GM23338 (cell line): Measurements from ENCODE around the gene ADAMTS14. TPM values are rescaled to one million over a fixed set of nuclear protein-coding genes. Genes with fewer than 3 reads are reported as not detected.

Experiments used
- ATAC-seq: fragments of 200-7000 bp; cut with Tn5 transposase; 3 replicates; pipeline ENCODE4 v1.9.1; 2020
- DNase-seq: peaks from one replicate; pipeline ENCODE4 v3.0.0-alpha.2; 2015; ENCODE audit warnings: low spot score
- H2AFZ ChIP-seq: fragments of 200-600 bp; sonication (generic); 2 replicates; pipeline ENCODE4 v1.8.0; 2016; ENCODE audit warnings: antibody characterized with exemption, mild to moderate bottlenecking, moderate library complexity
- H3F3A ChIP-seq: fragments of 200-600 bp; sonication (generic); replicated peaks from 2 replicates; pipeline ENCODE4 v1.8.0; 2017; ENCODE audit warnings: antibody characterized with exemption, mixed run types, low read depth
- H3K27ac ChIP-seq: fragments of 200-600 bp; sonication (generic); 2 replicates; pipeline ENCODE4 v1.6.1; 2016; ENCODE audit warnings: low read depth
- H3K27me3 ChIP-seq: fragments of 200-600 bp; sonication (generic); 2 replicates; pipeline ENCODE4 v1.8.0; 2016; ENCODE audit warnings: mild to moderate bottlenecking, mixed run types, moderate library complexity; ENCODE audit not compliant: insufficient read depth
- H3K36me3 ChIP-seq: fragments of 200-600 bp; sonication (generic); 2 replicates; pipeline ENCODE4 v1.8.0; 2016; ENCODE audit warnings: mild to moderate bottlenecking; ENCODE audit not compliant: insufficient read depth
- H3K4me1 ChIP-seq: fragments of 200-600 bp; sonication (generic); 2 replicates; pipeline ENCODE4 v1.8.0; 2016; ENCODE audit warnings: mild to moderate bottlenecking, moderate library complexity; ENCODE audit not compliant: insufficient read depth
- H3K4me2 ChIP-seq: fragments of 200-600 bp; sonication (generic); 2 replicates; pipeline ENCODE4 v1.7.1; 2017; ENCODE audit warnings: mixed run types
- H3K4me3 ChIP-seq: fragments of 200-600 bp; sonication (generic); 2 replicates; pipeline ENCODE4 v1.6.1; 2016; ENCODE audit warnings: mixed run types
- H3K79me2 ChIP-seq: fragments of 200-600 bp; sonication (generic); replicated peaks from 2 replicates; pipeline ENCODE4 v1.8.0; 2017; ENCODE audit warnings: mild to moderate bottlenecking; ENCODE audit not compliant: insufficient read depth
- H3K9me2 ChIP-seq: fragments of 200-600 bp; sonication (generic); 2 replicates; pipeline ENCODE4 v1.8.0; 2017; ENCODE audit not compliant: insufficient read depth
- H4K20me1 ChIP-seq: fragments of 200-600 bp; sonication (generic); replicated peaks from 2 replicates; pipeline ENCODE4 v1.8.0; 2017; ENCODE audit warnings: mild to moderate bottlenecking; ENCODE audit not compliant: insufficient read depth
- H3K27ac Mint-ChIP-seq: 2 replicates; pipeline ENCODE4 v1.8.0; 2020; ENCODE audit warnings: inconsistent platforms, mild to moderate bottlenecking, moderate library complexity, mixed read lengths
- H3K27me3 Mint-ChIP-seq: 3 replicates; pipeline ENCODE4 v1.8.0; 2022; ENCODE audit warnings: low read depth, mild to moderate bottlenecking, moderate library complexity, mixed read lengths, inconsistent platforms; ENCODE audit not compliant: insufficient read depth, poor library complexity
- H3K36me3 Mint-ChIP-seq: 3 replicates; pipeline ENCODE4 v1.8.0; 2021; ENCODE audit warnings: low read depth, mild to moderate bottlenecking, inconsistent platforms, moderate library complexity, mixed read lengths
- H3K4me1 Mint-ChIP-seq: 3 replicates; pipeline ENCODE4 v1.8.0; 2020; ENCODE audit warnings: mild to moderate bottlenecking, inconsistent platforms, mixed read lengths
- H3K4me3 Mint-ChIP-seq: 3 replicates; pipeline ENCODE4 v1.8.0; 2021; ENCODE audit warnings: moderate library complexity, mild to moderate bottlenecking, inconsistent platforms, mixed read lengths
- H3K9me3 Mint-ChIP-seq: 3 replicates; pipeline ENCODE4 v1.8.0; 2020; ENCODE audit warnings: moderate library complexity, mild to moderate bottlenecking, inconsistent platforms, mixed read lengths
- EZH2 ChIP-seq: fragments of 200-600 bp; sonication (generic); IDR thresholded peaks from one replicate; pipeline ENCODE4 v1.8.0; 2017; ENCODE audit warnings: antibody characterized with exemption, mild to moderate bottlenecking, low read depth; ENCODE audit not compliant: unreplicated experiment
- EZH2phosphoT487 ChIP-seq: fragments of 200-600 bp; sonication (generic); IDR thresholded peaks from one replicate; pipeline ENCODE4 v1.8.1; 2018; ENCODE audit warnings: antibody characterized with exemption; ENCODE audit not compliant: unreplicated experiment
- JUNB ChIP-seq: IDR thresholded peaks from one replicate; pipeline ENCODE4 v1.6.1; 2016; ENCODE audit warnings: antibody characterized with exemption; ENCODE audit not compliant: unreplicated experiment
- NANOG ChIP-seq: IDR thresholded peaks from 2 replicates; pipeline ENCODE4 v1.6.1; 2016; ENCODE audit warnings: antibody characterized with exemption, borderline replicate concordance
- POLR2AphosphoS5 ChIP-seq: IDR thresholded peaks from 2 replicates; pipeline ENCODE4 v1.6.1; 2016; ENCODE audit warnings: antibody characterized with exemption, low read depth
- STAT1 ChIP-seq: IDR thresholded peaks from one replicate; pipeline ENCODE4 v1.6.1; 2016; ENCODE audit warnings: antibody characterized with exemption; ENCODE audit not compliant: unreplicated experiment
- ZNF114 ChIP-seq: fragments of 250-450 bp; sonication (Bioruptor Pico); IDR thresholded peaks from 2 replicates; pipeline ENCODE4 v1.5.0; 2020; ENCODE audit warnings: mild to moderate bottlenecking, moderate library complexity
- polyA plus RNA-seq: library from polyadenylated mRNA; unstranded; fragments of >200 nt; fragmentation: Nextera tagmentation; extraction: Ambion mirVana; gene quantifications from 2 replicates; pipeline ENCODE4 v1.2.1, GENCODE V29; 2016
- total RNA-seq: library from RNA; depleted of rRNA; stranded (reverse); fragments of >200 nt; shearing (Covaris generic); gene quantifications from 2 replicates; pipeline ENCODE4 v1.2.3, GENCODE V29; 2014
- TF ChIP-seq, protein P1 (sequence below): IDR thresholded peaks from 2 replicates; pipeline ENCODE4 v1.6.1; 2016; ENCODE audit warnings: antibody characterized with exemption
- TF ChIP-seq, protein P2 (sequence below): IDR thresholded peaks from one replicate; pipeline ENCODE4 v1.6.1; 2018; ENCODE audit warnings: antibody characterized with exemption; ENCODE audit not compliant: unreplicated experiment
- TF ChIP-seq, protein P3 (sequence below): fragments of 250-450 bp; sonication (Bioruptor Pico); IDR thresholded peaks from 2 replicates; pipeline ENCODE4 v1.5.0; 2020; ENCODE audit warnings: mild to moderate bottlenecking, moderate library complexity

The ADAMTS14 gene
- total and polyA plus RNA-seq, 2 experiments from 2014 or later, result 1.9 to 2.1 TPM

DNA sequence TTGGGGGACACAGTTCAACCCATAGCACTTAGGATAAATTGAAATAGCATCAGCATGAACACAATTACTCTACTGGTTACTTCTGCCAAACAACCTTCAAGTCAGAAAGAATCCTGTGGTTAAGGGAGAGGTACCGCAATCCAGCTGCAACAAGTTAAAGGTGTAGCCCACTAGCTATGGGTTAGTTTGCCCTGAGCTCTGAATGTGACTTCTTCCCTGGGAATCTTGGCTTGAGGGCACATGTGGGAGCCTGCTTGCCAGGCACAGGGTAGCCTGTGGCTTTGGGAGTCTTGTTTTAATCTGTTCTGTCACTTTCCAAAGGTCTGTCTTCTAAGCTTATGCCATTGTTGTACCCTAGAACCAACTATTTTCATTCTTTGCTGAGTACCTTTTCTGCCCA, 134.5 kb downstream of the ADAMTS14 start:
- Histone ChIP-seq H3K9me2 (peaks cover 15% of the 10 kb centered on the region), H4K20me1 (no peaks in the 10 kb centered on the region), H3K27ac (no peak overlapping the region), H3K27me3 (no peaks in the 10 kb centered on the region), H2AFZ (no peak overlapping the region), H3K36me3 (no peaks in the 10 kb centered on the region), H3K79me2 (no peaks in the 10 kb centered on the region), H3K4me2 (peak overlapping the region; percentile 49; the same call in 1 of the 2 replicates), H3F3A (no peaks in the 10 kb centered on the region), H3K4me3 (no peak overlapping the region), H3K4me1 (peaks cover 13% of the 10 kb centered on the region)
- ATAC-seq (no peak), DNase-seq (no peak)
- Mint-ChIP-seq H3K27ac (no peak overlapping the region), H3K27me3 (peaks cover 9% of the 10 kb centered on the region), H3K4me1 (peaks cover 15% of the 10 kb centered on the region), H3K36me3 (no peaks in the 10 kb centered on the region), H3K9me3 (no peaks in the 10 kb centered on the region), H3K4me3 (no peak overlapping the region)
- no peak for TF ChIP-seq POLR2AphosphoS5
- TF ChIP-seq, protein P1, sequence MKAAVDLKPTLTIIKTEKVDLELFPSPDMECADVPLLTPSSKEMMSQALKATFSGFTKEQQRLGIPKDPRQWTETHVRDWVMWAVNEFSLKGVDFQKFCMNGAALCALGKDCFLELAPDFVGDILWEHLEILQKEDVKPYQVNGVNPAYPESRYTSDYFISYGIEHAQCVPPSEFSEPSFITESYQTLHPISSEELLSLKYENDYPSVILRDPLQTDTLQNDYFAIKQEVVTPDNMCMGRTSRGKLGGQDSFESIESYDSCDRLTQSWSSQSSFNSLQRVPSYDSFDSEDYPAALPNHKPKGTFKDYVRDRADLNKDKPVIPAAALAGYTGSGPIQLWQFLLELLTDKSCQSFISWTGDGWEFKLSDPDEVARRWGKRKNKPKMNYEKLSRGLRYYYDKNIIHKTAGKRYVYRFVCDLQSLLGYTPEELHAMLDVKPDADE, result no peak

DNA sequence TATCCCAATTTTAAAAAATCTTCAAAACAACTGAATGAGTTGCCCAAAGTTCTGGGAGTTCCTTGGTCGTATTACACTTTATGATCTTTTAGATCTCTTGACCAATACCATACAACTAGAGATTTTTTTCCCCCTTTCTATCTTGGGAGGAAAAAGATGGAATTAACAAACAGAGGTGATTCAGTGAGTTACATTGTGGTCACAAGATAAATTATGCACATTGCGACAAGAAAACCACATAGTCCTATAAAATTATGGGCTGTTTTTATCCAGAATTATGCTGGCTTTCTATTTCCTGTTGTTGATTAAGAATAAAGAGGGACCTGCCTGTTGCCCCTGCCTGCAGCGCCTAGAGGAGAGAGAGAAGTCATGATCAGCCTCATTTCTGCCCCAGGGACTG, 135.2 kb downstream of the ADAMTS14 start:
- Histone ChIP-seq H3K36me3 (no peaks in the 10 kb centered on the region), H3K79me2 (no peaks in the 10 kb centered on the region), H3K4me3 (no peak overlapping the region), H4K20me1 (no peaks in the 10 kb centered on the region), H3F3A (no peaks in the 10 kb centered on the region), H2AFZ (no peak overlapping the region), H3K27ac (no peak overlapping the region), H3K4me1 (peaks cover 13% of the 10 kb centered on the region), H3K4me2 (peak overlapping the region; percentile 49; the same call in 1 of the 2 replicates), H3K27me3 (no peaks in the 10 kb centered on the region), H3K9me2 (peaks cover 15% of the 10 kb centered on the region)
- H3K4me1 Mint-ChIP-seq, result peaks cover 15% of the 10 kb centered on the region
- DNase-seq (no peak), ATAC-seq (no peak)
- H3K27ac Mint-ChIP-seq, result no peak overlapping the region
- no peaks in the 10 kb centered on the region for H3K36me3 Mint-ChIP-seq
- H3K9me3 Mint-ChIP-seq, result no peaks in the 10 kb centered on the region
- H3K4me3 Mint-ChIP-seq, result no peak overlapping the region; the same call in 2 of the 3 replicates
- H3K27me3 Mint-ChIP-seq, result peaks cover 9% of the 10 kb centered on the region
- TF ChIP-seq, protein P2, sequence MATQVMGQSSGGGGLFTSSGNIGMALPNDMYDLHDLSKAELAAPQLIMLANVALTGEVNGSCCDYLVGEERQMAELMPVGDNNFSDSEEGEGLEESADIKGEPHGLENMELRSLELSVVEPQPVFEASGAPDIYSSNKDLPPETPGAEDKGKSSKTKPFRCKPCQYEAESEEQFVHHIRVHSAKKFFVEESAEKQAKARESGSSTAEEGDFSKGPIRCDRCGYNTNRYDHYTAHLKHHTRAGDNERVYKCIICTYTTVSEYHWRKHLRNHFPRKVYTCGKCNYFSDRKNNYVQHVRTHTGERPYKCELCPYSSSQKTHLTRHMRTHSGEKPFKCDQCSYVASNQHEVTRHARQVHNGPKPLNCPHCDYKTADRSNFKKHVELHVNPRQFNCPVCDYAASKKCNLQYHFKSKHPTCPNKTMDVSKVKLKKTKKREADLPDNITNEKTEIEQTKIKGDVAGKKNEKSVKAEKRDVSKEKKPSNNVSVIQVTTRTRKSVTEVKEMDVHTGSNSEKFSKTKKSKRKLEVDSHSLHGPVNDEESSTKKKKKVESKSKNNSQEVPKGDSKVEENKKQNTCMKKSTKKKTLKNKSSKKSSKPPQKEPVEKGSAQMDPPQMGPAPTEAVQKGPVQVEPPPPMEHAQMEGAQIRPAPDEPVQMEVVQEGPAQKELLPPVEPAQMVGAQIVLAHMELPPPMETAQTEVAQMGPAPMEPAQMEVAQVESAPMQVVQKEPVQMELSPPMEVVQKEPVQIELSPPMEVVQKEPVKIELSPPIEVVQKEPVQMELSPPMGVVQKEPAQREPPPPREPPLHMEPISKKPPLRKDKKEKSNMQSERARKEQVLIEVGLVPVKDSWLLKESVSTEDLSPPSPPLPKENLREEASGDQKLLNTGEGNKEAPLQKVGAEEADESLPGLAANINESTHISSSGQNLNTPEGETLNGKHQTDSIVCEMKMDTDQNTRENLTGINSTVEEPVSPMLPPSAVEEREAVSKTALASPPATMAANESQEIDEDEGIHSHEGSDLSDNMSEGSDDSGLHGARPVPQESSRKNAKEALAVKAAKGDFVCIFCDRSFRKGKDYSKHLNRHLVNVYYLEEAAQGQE, result no peak
- TF ChIP-seq ZNF114 (CRISPR knock-in tag) (no peak), STAT1 (no peak), EZH2 (no peak), NANOG (no peak), JUNB (no peak), EZH2phosphoT487 (no peak)
- TF ChIP-seq, protein P3, sequence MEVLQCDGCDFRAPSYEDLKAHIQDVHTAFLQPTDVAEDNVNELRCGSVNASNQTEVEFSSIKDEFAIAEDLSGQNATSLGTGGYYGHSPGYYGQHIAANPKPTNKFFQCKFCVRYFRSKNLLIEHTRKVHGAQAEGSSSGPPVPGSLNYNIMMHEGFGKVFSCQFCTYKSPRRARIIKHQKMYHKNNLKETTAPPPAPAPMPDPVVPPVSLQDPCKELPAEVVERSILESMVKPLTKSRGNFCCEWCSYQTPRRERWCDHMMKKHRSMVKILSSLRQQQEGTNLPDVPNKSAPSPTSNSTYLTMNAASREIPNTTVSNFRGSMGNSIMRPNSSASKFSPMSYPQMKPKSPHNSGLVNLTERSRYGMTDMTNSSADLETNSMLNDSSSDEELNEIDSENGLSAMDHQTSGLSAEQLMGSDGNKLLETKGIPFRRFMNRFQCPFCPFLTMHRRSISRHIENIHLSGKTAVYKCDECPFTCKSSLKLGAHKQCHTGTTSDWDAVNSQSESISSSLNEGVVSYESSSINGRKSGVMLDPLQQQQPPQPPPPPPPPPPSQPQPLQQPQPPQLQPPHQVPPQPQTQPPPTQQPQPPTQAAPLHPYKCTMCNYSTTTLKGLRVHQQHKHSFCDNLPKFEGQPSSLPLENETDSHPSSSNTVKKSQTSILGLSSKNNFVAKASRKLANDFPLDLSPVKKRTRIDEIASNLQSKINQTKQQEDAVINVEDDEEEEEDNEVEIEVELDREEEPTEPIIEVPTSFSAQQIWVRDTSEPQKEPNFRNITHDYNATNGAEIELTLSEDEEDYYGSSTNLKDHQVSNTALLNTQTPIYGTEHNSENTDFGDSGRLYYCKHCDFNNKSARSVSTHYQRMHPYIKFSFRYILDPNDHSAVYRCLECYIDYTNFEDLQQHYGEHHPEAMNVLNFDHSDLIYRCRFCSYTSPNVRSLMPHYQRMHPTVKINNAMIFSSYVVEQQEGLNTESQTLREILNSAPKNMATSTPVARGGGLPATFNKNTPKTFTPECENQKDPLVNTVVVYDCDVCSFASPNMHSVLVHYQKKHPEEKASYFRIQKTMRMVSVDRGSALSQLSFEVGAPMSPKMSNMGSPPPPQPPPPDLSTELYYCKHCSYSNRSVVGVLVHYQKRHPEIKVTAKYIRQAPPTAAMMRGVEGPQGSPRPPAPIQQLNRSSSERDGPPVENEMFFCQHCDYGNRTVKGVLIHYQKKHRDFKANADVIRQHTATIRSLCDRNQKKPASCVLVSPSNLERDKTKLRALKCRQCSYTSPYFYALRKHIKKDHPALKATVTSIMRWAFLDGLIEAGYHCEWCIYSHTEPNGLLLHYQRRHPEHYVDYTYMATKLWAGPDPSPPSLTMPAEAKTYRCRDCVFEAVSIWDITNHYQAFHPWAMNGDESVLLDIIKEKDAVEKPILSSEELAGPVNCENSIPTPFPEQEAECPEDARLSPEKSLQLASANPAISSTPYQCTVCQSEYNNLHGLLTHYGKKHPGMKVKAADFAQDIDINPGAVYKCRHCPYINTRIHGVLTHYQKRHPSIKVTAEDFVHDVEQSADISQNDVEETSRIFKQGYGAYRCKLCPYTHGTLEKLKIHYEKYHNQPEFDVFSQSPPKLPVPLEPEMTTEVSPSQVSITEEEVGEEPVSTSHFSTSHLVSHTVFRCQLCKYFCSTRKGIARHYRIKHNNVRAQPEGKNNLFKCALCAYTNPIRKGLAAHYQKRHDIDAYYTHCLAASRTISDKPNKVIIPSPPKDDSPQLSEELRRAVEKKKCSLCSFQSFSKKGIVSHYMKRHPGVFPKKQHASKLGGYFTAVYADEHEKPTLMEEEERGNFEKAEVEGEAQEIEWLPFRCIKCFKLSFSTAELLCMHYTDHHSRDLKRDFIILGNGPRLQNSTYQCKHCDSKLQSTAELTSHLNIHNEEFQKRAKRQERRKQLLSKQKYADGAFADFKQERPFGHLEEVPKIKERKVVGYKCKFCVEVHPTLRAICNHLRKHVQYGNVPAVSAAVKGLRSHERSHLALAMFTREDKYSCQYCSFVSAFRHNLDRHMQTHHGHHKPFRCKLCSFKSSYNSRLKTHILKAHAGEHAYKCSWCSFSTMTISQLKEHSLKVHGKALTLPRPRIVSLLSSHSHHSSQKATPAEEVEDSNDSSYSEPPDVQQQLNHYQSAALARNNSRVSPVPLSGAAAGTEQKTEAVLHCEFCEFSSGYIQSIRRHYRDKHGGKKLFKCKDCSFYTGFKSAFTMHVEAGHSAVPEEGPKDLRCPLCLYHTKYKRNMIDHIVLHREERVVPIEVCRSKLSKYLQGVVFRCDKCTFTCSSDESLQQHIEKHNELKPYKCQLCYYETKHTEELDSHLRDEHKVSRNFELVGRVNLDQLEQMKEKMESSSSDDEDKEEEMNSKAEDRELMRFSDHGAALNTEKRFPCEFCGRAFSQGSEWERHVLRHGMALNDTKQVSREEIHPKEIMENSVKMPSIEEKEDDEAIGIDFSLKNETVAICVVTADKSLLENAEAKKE (CRISPR knock-in tag), result no peak
